Psoas muscle (tissue), 8 donors: Measurements from ENCODE around the gene NR5A2. TPM values are rescaled to one million over a fixed set of nuclear protein-coding genes. Genes with fewer than 3 reads are reported as not detected.

Experiments used
- ATAC-seq, 4 donors: fragments of 200-7000 bp; cut with Tn5 transposase; one replicate each; pipeline ENCODE4 v1.9.1; 2020; ENCODE audit warnings: moderate library complexity in 3 of 4, mild to moderate bottlenecking in 2 of 4
- DNase-seq, 2 donors: peaks; one replicate each; pipeline ENCODE4 v3.0.0-alpha.2; 2020
- H3K27ac ChIP-seq: fragments of 200-600 bp; one replicate; pipeline ENCODE4 v1.8.0; 2022
- H3K27me3 ChIP-seq, 3 donors: fragments of 200-600 bp in 1 of 3; one replicate each; pipeline versions ENCODE4 v1.6.1 to v1.8.0; 2013 to 2022; ENCODE audit warnings: low read length in 2 of 3, mild to moderate bottlenecking in 2 of 3, moderate library complexity in 1 of 3; ENCODE audit not compliant: insufficient read depth in 3 of 3
- H3K36me3 ChIP-seq, 2 donors: fragments of 200-600 bp in 1 of 2; one replicate each; pipeline versions ENCODE4 v1.6.1 to v1.8.0; 2013 to 2022; ENCODE audit warnings: low read depth in 1 of 2, mild to moderate bottlenecking in 1 of 2, moderate library complexity in 1 of 2; ENCODE audit not compliant: insufficient read depth in 1 of 2
- H3K4me1 ChIP-seq: fragments of 200-600 bp; one replicate; pipeline ENCODE4 v1.8.0; 2022
- H3K4me3 ChIP-seq: fragments of 200-600 bp; one replicate; pipeline ENCODE4 v1.8.0; 2022; ENCODE audit warnings: mild to moderate bottlenecking
- H3K9me3 ChIP-seq: fragments of 200-600 bp; one replicate; pipeline ENCODE4 v1.8.0; 2022
- WGBS, 3 donors: extraction: QIAGEN DNeasy Blood & Tissue Kit; methylation state at CpG; one replicate each; pipeline versions ENCODE4 v1.1.6 to v1.1.7; 2013; 5-methylcytosine and 5-hydroxymethylcytosine counted together
- intact Hi-C, 2 donors: fragments of 100-400 bp; cut with DNase I; formaldehyde crosslinking; loops; one replicate each; pipeline versions ENCODE4 v1.11.0 to v1.14.2; 2022
- polyA plus RNA-seq, 3 donors: library from polyadenylated mRNA; stranded (reverse); fragments of 200-250 nt; gene quantifications; one replicate each; pipeline ENCODE4 v1.2.3, GENCODE V29; 2013
- total RNA-seq, 4 donors: library from RNA; stranded (reverse); fragmentation: NEBNext Ultra II Directional in 2 of 4; extraction: Animal tissue kit (Norgen Biotek cat#: 25700) in 2 of 4; gene quantifications; one replicate each; pipeline versions ENCODE4 v1.2.1 to v1.2.4, GENCODE V29; 2021 to 2023
- TF ChIP-seq, protein P1 (sequence below): fragments of 200-600 bp; IDR thresholded peaks from one replicate; pipeline ENCODE4 v1.8.0; 2022; ENCODE audit warnings: antibody characterized with exemption
- donor health status: healthy with polysubstance abuse.
- donor health status: DM: no; HTN: no; CAD: no; lungs with moderate emphysema.
- donor health status: Bipolar disorder and iron deficiency.
- donor health status: healthy.
- donor health status: DM: yes; HTN: yes; CAD: no.
- donor health status: DM: no; HTN: no; CAD: no.
- donor health status: DM: no; HTN: no; CAD: no.
- donor health status: DM: yes; HTN: yes; CAD: no.

NR5A2 gene
- total and polyA plus RNA-seq, 7 donors, result 0.27 to 1.2 (median 0.60) TPM

DNA sequence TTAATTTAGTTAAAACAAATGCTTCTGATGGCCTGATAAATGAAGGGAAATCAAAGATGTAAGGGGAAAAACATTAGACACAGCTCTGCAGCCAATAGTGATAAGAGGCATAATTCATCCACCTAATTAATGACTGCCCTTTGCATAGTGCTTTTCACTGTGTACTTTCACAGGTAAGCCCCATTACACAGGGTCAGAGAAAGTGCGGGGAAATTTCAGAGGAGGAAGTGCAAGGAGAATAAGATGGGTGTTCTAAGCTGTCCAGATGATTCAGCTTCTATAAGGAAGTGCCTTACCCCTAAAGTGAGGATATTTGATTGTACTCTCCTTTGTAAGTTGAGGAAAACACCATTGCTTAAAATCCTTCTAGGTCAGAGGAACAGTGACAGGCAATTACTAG lies 88.0 kb downstream of the NR5A2 start:
- TF ChIP-seq, protein P1, sequence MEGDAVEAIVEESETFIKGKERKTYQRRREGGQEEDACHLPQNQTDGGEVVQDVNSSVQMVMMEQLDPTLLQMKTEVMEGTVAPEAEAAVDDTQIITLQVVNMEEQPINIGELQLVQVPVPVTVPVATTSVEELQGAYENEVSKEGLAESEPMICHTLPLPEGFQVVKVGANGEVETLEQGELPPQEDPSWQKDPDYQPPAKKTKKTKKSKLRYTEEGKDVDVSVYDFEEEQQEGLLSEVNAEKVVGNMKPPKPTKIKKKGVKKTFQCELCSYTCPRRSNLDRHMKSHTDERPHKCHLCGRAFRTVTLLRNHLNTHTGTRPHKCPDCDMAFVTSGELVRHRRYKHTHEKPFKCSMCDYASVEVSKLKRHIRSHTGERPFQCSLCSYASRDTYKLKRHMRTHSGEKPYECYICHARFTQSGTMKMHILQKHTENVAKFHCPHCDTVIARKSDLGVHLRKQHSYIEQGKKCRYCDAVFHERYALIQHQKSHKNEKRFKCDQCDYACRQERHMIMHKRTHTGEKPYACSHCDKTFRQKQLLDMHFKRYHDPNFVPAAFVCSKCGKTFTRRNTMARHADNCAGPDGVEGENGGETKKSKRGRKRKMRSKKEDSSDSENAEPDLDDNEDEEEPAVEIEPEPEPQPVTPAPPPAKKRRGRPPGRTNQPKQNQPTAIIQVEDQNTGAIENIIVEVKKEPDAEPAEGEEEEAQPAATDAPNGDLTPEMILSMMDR, result no peak
- intact Hi-C loops, result no loop called here
- Histone ChIP-seq H3K9me3 (no peaks in the 10 kb centered on the region), H3K4me3 (no peak overlapping the region), H3K27ac (no peak overlapping the region), H3K27me3 (peaks cover 0 to 3% (median 0%) of the 10 kb centered on the region in 3 donors), H3K4me1 (no peaks in the 10 kb centered on the region), H3K36me3 (no peaks in the 10 kb centered on the region)
- WGBS, 3 donors, result 82 to 92% (median 86%) methylated on average over 1 of the region's 1 CpG
- DNase-seq (no peak), ATAC-seq (no peak)

- no peaks in the 10 kb centered on the region for H3K4me1 ChIP-seq
- 94 to 98% (median 97%) methylated on average over 1 of the region's 1 CpG for whole genome bisulfite sequencing, 3 donors
- peaks cover 0 to 3% (median 0%) of the 10 kb centered on the region in 3 donors for H3K27me3 ChIP-seq
- no peak overlapping the region for H3K27ac ChIP-seq
- no peaks in the 10 kb centered on the region for H3K36me3 ChIP-seq
- intact Hi-C loops, result no loop called here
- no peak overlapping the region for H3K4me3 ChIP-seq
- ATAC-seq, result no peak
- no peak for DNase-seq
- TF ChIP-seq, protein P1, result no peak
- H3K9me3 ChIP-seq, result no peaks in the 10 kb centered on the region
Measured at GRCh38 chr1:200116324-200116723, 88.8 kb downstream of the NR5A2 start.

DNA sequence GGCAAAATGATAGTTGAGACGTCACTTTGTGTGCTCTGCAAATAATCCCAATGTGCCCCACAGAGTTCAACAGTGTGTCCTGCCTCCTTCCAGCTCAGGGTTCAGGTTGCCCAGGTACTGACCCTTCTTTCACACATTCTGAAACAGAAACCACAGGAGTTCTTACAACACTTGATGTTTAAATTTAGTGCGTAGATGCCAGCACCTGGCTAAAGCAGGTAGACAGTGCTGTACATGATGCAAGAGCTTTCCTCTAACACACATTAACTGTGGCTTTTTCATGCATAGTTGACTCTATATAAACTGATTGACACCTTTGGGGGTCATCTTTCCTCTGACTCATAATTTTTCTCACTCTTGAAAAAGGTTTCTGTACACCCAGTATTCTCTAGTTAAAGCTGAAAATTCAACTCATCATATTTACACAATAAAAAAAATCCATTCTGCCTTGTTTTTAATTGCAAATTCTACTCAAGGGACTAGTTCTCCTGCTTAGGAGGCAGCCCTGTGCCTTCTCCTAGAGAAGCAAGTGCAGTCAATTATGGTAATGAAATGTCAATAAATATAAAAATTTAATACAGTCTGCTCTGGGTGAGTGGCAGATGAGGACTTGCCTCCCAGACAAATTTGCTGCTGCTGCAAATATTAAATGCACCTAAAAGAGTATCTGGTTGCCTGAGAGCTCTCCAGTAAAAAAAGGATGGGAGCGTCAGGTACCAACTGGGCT lies 91.4 kb downstream of the NR5A2 start:
- no peak overlapping the region for H3K27ac ChIP-seq
- no peaks in the 10 kb centered on the region for H3K36me3 ChIP-seq
- H3K4me1 ChIP-seq, result no peaks in the 10 kb centered on the region
- DNase-seq (no peak), ATAC-seq (no peak)
- no peak overlapping the region for H3K4me3 ChIP-seq
- 89 to 93% (median 90%) methylated on average over 3 of the region's 3 CpGs for WGBS, 3 donors
- intact Hi-C loops, result no loop called here
- TF ChIP-seq, protein P1, result no peak
- H3K9me3 ChIP-seq, result no peaks in the 10 kb centered on the region
- H3K27me3 ChIP-seq, result peaks cover 0 to 3% (median 0%) of the 10 kb centered on the region in 3 donors

GRCh38 chr1:200121421-200121820 lies 93.9 kb downstream of the NR5A2 start:
- DNase-seq, result no peak
- Histone ChIP-seq H3K9me3 (no peaks in the 10 kb centered on the region), H3K4me3 (no peak overlapping the region), H3K36me3 (no peaks in the 10 kb centered on the region), H3K27ac (no peak overlapping the region), H3K27me3 (peaks cover 0 to 3% (median 0%) of the 10 kb centered on the region in 3 donors), H3K4me1 (no peaks in the 10 kb centered on the region)
- ATAC-seq, result no peak
- intact Hi-C loops, result no loop called here
- TF ChIP-seq, protein P1, result no peak

- WGBS, 3 donors, result 79 to 87% (median 84%) methylated on average over 1 of the region's 1 CpG
- TF ChIP-seq, protein P1, result no peak
- no peak overlapping the region for H3K4me3 ChIP-seq
- no peaks in the 10 kb centered on the region for H3K4me1 ChIP-seq
- no peaks in the 10 kb centered on the region for H3K36me3 ChIP-seq
- intact Hi-C loops, result no loop called here
- no peak overlapping the region for H3K27ac ChIP-seq
- peaks cover 0 to under 1% (median 0%) of the 10 kb centered on the region in 3 donors for H3K27me3 ChIP-seq
- no peaks in the 10 kb centered on the region for H3K9me3 ChIP-seq
- DNase-seq (no peak), ATAC-seq (no peak)
Measured at GRCh38 chr1:200124309-200124708, 96.8 kb downstream of the NR5A2 start.
